Psoas muscle (tissue), 8 donors: ENCODE data around the gene MBTPS1. TPM values are rescaled to one million over a fixed set of nuclear protein-coding genes. Genes with fewer than 3 reads are reported as not detected.

Source experiments
- ATAC-seq, 4 donors: fragments of 200-7000 bp; cut with Tn5 transposase; one replicate each; pipeline ENCODE4 v1.9.1; 2020; ENCODE audit warnings: moderate library complexity in 3 of 4, mild to moderate bottlenecking in 2 of 4
- DNase-seq, 2 donors: peaks; one replicate each; pipeline ENCODE4 v3.0.0-alpha.2; 2020
- H3K27ac ChIP-seq: fragments of 200-600 bp; one replicate; pipeline ENCODE4 v1.8.0; 2022
- H3K27me3 ChIP-seq, 3 donors: fragments of 200-600 bp in 1 of 3; one replicate each; pipeline versions ENCODE4 v1.6.1 to v1.8.0; 2013 to 2022; ENCODE audit warnings: low read length in 2 of 3, mild to moderate bottlenecking in 2 of 3, moderate library complexity in 1 of 3; ENCODE audit not compliant: insufficient read depth in 3 of 3
- H3K36me3 ChIP-seq, 2 donors: fragments of 200-600 bp in 1 of 2; one replicate each; pipeline versions ENCODE4 v1.6.1 to v1.8.0; 2013 to 2022; ENCODE audit warnings: low read depth in 1 of 2, mild to moderate bottlenecking in 1 of 2, moderate library complexity in 1 of 2; ENCODE audit not compliant: insufficient read depth in 1 of 2
- H3K4me1 ChIP-seq: fragments of 200-600 bp; one replicate; pipeline ENCODE4 v1.8.0; 2022
- H3K4me3 ChIP-seq: fragments of 200-600 bp; one replicate; pipeline ENCODE4 v1.8.0; 2022; ENCODE audit warnings: mild to moderate bottlenecking
- H3K9me3 ChIP-seq: fragments of 200-600 bp; one replicate; pipeline ENCODE4 v1.8.0; 2022
- CTCF ChIP-seq: fragments of 200-600 bp; IDR thresholded peaks from one replicate; pipeline ENCODE4 v1.8.0; 2022; ENCODE audit warnings: antibody characterized with exemption
- WGBS, 3 donors: extraction: QIAGEN DNeasy Blood & Tissue Kit; methylation state at CpG; one replicate each; pipeline versions ENCODE4 v1.1.6 to v1.1.7; 2013; 5-methylcytosine and 5-hydroxymethylcytosine counted together
- intact Hi-C, 2 donors: fragments of 100-400 bp; cut with DNase I; formaldehyde crosslinking; loops; one replicate each; pipeline versions ENCODE4 v1.11.0 to v1.14.2; 2022
- polyA plus RNA-seq, 3 donors: library from polyadenylated mRNA; stranded (reverse); fragments of 200-250 nt; gene quantifications; one replicate each; pipeline ENCODE4 v1.2.3, GENCODE V29; 2013
- total RNA-seq, 4 donors: library from RNA; stranded (reverse); fragmentation: NEBNext Ultra II Directional in 2 of 4; extraction: Animal tissue kit (Norgen Biotek cat#: 25700) in 2 of 4; gene quantifications; one replicate each; pipeline versions ENCODE4 v1.2.1 to v1.2.4, GENCODE V29; 2021 to 2023
- donor health status: healthy with polysubstance abuse.
- donor health status: DM: no; HTN: no; CAD: no; lungs with moderate emphysema.
- donor health status: Bipolar disorder and iron deficiency.
- donor health status: healthy.
- donor health status: DM: yes; HTN: yes; CAD: no.
- donor health status: DM: no; HTN: no; CAD: no.
- donor health status: DM: no; HTN: no; CAD: no.
- donor health status: DM: yes; HTN: yes; CAD: no.

The MBTPS1 gene
- total and polyA plus RNA-seq, 7 donors, result 18.6 to 31.8 (median 28.8) TPM

GRCh38 chr16:84159800-84160199 is 43.1 kb upstream of the MBTPS1 start:
- Histone ChIP-seq H3K36me3 (no peaks in the 10 kb centered on the region), H3K9me3 (peaks cover 4% of the 10 kb centered on the region), H3K27ac (no peak overlapping the region), H3K4me1 (no peaks in the 10 kb centered on the region), H3K4me3 (no peak overlapping the region), H3K27me3 (peaks cover 0 to 42% (median 3%) of the 10 kb centered on the region in 3 donors)
- WGBS, 3 donors, result 41 to 49% (median 48%) methylated on average over 1 of the region's 1 CpG
- no peak for TF ChIP-seq CTCF
- DNase-seq (no peak), ATAC-seq (no peak)
- intact Hi-C loops, result no loop called here

GRCh38 chr16:84159007-84159406 is 42.3 kb upstream of the MBTPS1 start:
- intact Hi-C loops, result no loop called here
- Histone ChIP-seq H3K4me1 (no peaks in the 10 kb centered on the region), H3K27me3 (peaks cover 0 to 42% (median 3%) of the 10 kb centered on the region in 3 donors), H3K9me3 (peaks cover 4% of the 10 kb centered on the region), H3K4me3 (no peak overlapping the region), H3K27ac (no peak overlapping the region), H3K36me3 (no peaks in the 10 kb centered on the region)
- whole genome bisulfite sequencing, 3 donors, result 17 to 25% (median 23%) methylated on average over 7 to 9 of the region's 9 CpGs
- TF ChIP-seq CTCF, result no peak
- no peak for DNase-seq
- no peak for ATAC-seq

GRCh38 chr16:84156342-84156784 is 39.6 kb upstream of the MBTPS1 start:
- intact Hi-C loops, result no loop called here
- Histone ChIP-seq H3K27ac (no peak overlapping the region), H3K9me3 (peaks cover 4% of the 10 kb centered on the region), H3K36me3 (no peaks in the 10 kb centered on the region), H3K4me1 (no peaks in the 10 kb centered on the region), H3K27me3 (peaks cover 0 to 33% (median 3%) of the 10 kb centered on the region in 3 donors), H3K4me3 (no peak overlapping the region)
- no peak for TF ChIP-seq CTCF
- ATAC-seq, result no peak
- DNase-seq, result no peak
- WGBS, 3 donors, result 52 to 69% (median 65%) methylated on average over 5 of the region's 5 CpGs

GRCh38 chr16:84155771-84156170 is 39.0 kb upstream of the MBTPS1 start:
- H3K4me1 ChIP-seq, result no peaks in the 10 kb centered on the region
- no peak overlapping the region for H3K4me3 ChIP-seq
- ATAC-seq (no peak), DNase-seq (no peak)
- intact Hi-C loops, result no loop called here
- no peak for TF ChIP-seq CTCF
- H3K9me3 ChIP-seq, result peaks cover 4% of the 10 kb centered on the region
- no peak overlapping the region for H3K27ac ChIP-seq
- WGBS, 3 donors, result 83 to 89% (median 89%) methylated on average over 6 of the region's 6 CpGs
- H3K27me3 ChIP-seq, result peaks cover 0 to 27% (median 3%) of the 10 kb centered on the region in 3 donors
- no peaks in the 10 kb centered on the region for H3K36me3 ChIP-seq

GRCh38 chr16:84155226-84155625 is 38.5 kb upstream of the MBTPS1 start:
- Histone ChIP-seq H3K36me3 (no peaks in the 10 kb centered on the region), H3K4me1 (no peaks in the 10 kb centered on the region), H3K27ac (no peak overlapping the region), H3K4me3 (no peak overlapping the region), H3K9me3 (peaks cover 4% of the 10 kb centered on the region), H3K27me3 (peaks cover 0 to 23% (median 3%) of the 10 kb centered on the region in 3 donors)
- intact Hi-C loops, result no loop called here
- no peak for DNase-seq
- no peak for ATAC-seq
- TF ChIP-seq CTCF, result no peak
- 93 to 95% (median 93%) methylated on average over 4 of the region's 4 CpGs for WGBS, 3 donors
